Esophagus muscularis mucosa (tissue), 4 donors: ENCODE results near the gene HAND2. TPM values are rescaled to one million over a fixed set of nuclear protein-coding genes. Genes with fewer than 3 reads are reported as not detected.

Experiments
- DNase-seq: peaks from one replicate; pipeline ENCODE4 v3.0.0-alpha.2; 2017; ENCODE audit errors: extremely low spot score
- H3K27ac ChIP-seq, 4 donors: fragments of 200-600 bp; sonication (generic); replicated peaks in 1 of 4; 1 replicate in 3 of 4; 2 replicates in 1 of 4; pipeline ENCODE4 v1.5.1; 2016 to 2019; ENCODE audit warnings: mild to moderate bottlenecking in 1 of 4
- H3K27me3 ChIP-seq, 4 donors: fragments of 200-600 bp; sonication (generic); one replicate each; pipeline versions ENCODE4 v1.5.1 to v1.6.0; 2016 to 2019
- H3K36me3 ChIP-seq, 4 donors: fragments of 200-600 bp; sonication (generic); one replicate each; pipeline ENCODE4 v1.5.1; 2016 to 2019
- H3K4me1 ChIP-seq, 4 donors: fragments of 200-600 bp; sonication (generic); one replicate each; pipeline ENCODE4 v1.5.1; 2016 to 2019
- H3K4me3 ChIP-seq, 4 donors: fragments of 200-600 bp; sonication (generic); 1 replicate in 2 of 4; 2 replicates in 2 of 4; pipeline ENCODE4 v1.5.1; 2016 to 2019; ENCODE audit warnings: mild to moderate bottlenecking in 4 of 4, moderate library complexity in 1 of 4
- H3K9me3 ChIP-seq, 4 donors: fragments of 200-600 bp; sonication (generic); 1 replicate in 3 of 4; 2 replicates in 1 of 4; pipeline ENCODE4 v1.5.1; 2016 to 2019
- CTCF ChIP-seq, 3 experiments: fragments of 200-600 bp in 2 of 3; fragments of 450-650 bp in 1 of 3; sonication (generic) in 2 of 3; IDR thresholded peaks; one replicate each; pipeline ENCODE4 v1.5.1; 2017 to 2019; ENCODE audit warnings: antibody characterized with exemption in 3 of 3, mild to moderate bottlenecking in 2 of 3, moderate library complexity in 1 of 3
- EP300 ChIP-seq: sonication (generic); formaldehyde crosslinking; IDR thresholded peaks from one replicate; pipeline ENCODE4 v1.6.1; 2017; ENCODE audit warnings: antibody characterized with exemption
- POLR2A ChIP-seq: fragments of 450-650 bp; IDR thresholded peaks from one replicate; pipeline ENCODE4 v1.6.1; 2017; ENCODE audit warnings: antibody characterized with exemption, moderate library complexity, mild to moderate bottlenecking, low read depth
- POLR2AphosphoS5 ChIP-seq, 2 donors: sonication (generic); formaldehyde crosslinking; IDR thresholded peaks; one replicate each; pipeline ENCODE4 v1.6.1; 2017; ENCODE audit warnings: antibody characterized with exemption in 2 of 2
- WGBS: methylation state at CpG from one replicate; pipeline ENCODE4 v1.1.5; 2018; 5-methylcytosine and 5-hydroxymethylcytosine counted together
- intact Hi-C: fragments of 100-400 bp; cut with DNase I; formaldehyde crosslinking; loops from one replicate; pipeline ENCODE4 v1.15.1; 2023
- total RNA-seq, 4 donors: library from RNA; depleted of rRNA; stranded (reverse); fragments of >200 nt; gene quantifications; one replicate each; pipeline versions ENCODE4 v1.1.0 to v1.2.1, GENCODE V29; 2016

The HAND2 gene
- total RNA-seq, 4 donors from 2014 or later = 77.7 to 165 (median 138) TPM

- DNase-seq = no peak
- Histone ChIP-seq H3K4me1 (peaks cover 23 to 63% (median 53%) of the 10 kb centered on the region in 4 donors), H3K9me3 (no peaks in the 10 kb centered on the region), H3K27me3 (peaks cover 0 to 55% (median 0%) of the 10 kb centered on the region in 4 donors), H3K4me3 (no peak overlapping the region), H3K27ac (peak overlapping the region in 1 of 4 donors; percentile 83), H3K36me3 (no peaks in the 10 kb centered on the region)
- WGBS = 64% methylated on average over 27 of the region's 27 CpGs
- intact Hi-C loops = loop anchor here (5.0 to 10.0 kb wide), 4 partner anchors 240 to 650 kb away; no protein-coding TSS in a partner anchor
- TF ChIP-seq CTCF (IDR thresholded peaks at IDR 0.05) (no peak), POLR2A (no peak), POLR2AphosphoS5 (IDR thresholded peaks at IDR 0.05) (no peak), EP300 (no peak)
Observed at GRCh38 chr4:173507471-173508385, 22.3 kb downstream of the HAND2 start.

- H3K4me3 ChIP-seq = peak overlapping the region; percentile 10 to 41 (median 22)
- peaks cover 22 to 61% (median 53%) of the 10 kb centered on the region in 4 donors for H3K4me1 ChIP-seq
- no peak for DNase-seq
- H3K27me3 ChIP-seq = peaks cover 0 to 65% (median 0%) of the 10 kb centered on the region in 4 donors
- 82% methylated on average over 27 of the region's 35 CpGs for WGBS
- TF ChIP-seq CTCF (IDR thresholded peaks at IDR 0.05) (no peak), POLR2A (no peak), EP300 (no peak), POLR2AphosphoS5 (IDR thresholded peaks at IDR 0.05) (no peak)
- H3K27ac ChIP-seq = peak overlapping the region in 1 of 4 donors; percentile 34
- H3K9me3 ChIP-seq = no peaks in the 10 kb centered on the region
- intact Hi-C loops = loop anchor here (5.0 to 10.0 kb wide), 4 partner anchors 241 to 651 kb away; no protein-coding TSS in a partner anchor
- H3K36me3 ChIP-seq = no peaks in the 10 kb centered on the region
Observed at GRCh38 chr4:173506597-173507211, 23.3 kb downstream of the HAND2 start.

- no peaks in the 10 kb centered on the region for H3K9me3 ChIP-seq
- WGBS = 17% methylated on average over 9 of the region's 9 CpGs
- intact Hi-C loops = loop anchor here (5.0 to 10.0 kb wide), 4 partner anchors 241 to 651 kb away; no protein-coding TSS in a partner anchor
- H3K36me3 ChIP-seq = no peaks in the 10 kb centered on the region
- H3K27ac ChIP-seq = peak overlapping the region in 2 of 4 donors; percentile 34 to 43
- H3K4me3 ChIP-seq = peak overlapping the region in 2 of 4 donors; percentile 20 to 41
- H3K4me1 ChIP-seq = peaks cover 17 to 64% (median 57%) of the 10 kb centered on the region in 4 donors
- peak; percentile 92 for DNase-seq
- H3K27me3 ChIP-seq = peaks cover 0 to 69% (median 0%) of the 10 kb centered on the region in 4 donors
- TF ChIP-seq EP300 = no peak
- peak in 1 of 2 donors; percentile 27 for TF ChIP-seq POLR2AphosphoS5 (IDR thresholded peaks at IDR 0.05)
- no peak for TF ChIP-seq POLR2A
- peak; percentile 73 to 83 (median 82) for TF ChIP-seq CTCF (IDR thresholded peaks at IDR 0.05)
Observed at GRCh38 chr4:173505924-173506518, 24.0 kb downstream of the HAND2 start.

GRCh38 chr4:173504181-173504503, 25.9 kb downstream of the HAND2 start:
- H3K4me3 ChIP-seq = no peak overlapping the region
- WGBS = 28% methylated on average over 7 of the region's 7 CpGs
- H3K4me1 ChIP-seq = peaks cover 11 to 52% (median 43%) of the 10 kb centered on the region in 4 donors

More at GRCh38 chr4:173504181-173504503, 25.9 kb downstream of the HAND2 start:
- no peaks in the 10 kb centered on the region for H3K9me3 ChIP-seq
- H3K27me3 ChIP-seq = peaks cover 0 to 68% (median 0%) of the 10 kb centered on the region in 4 donors
- intact Hi-C loops = loop anchor here (10.0 kb wide), 1 partner anchor 621 kb away; no protein-coding TSS in a partner anchor
- DNase-seq = peak; percentile 89
- no peaks in the 10 kb centered on the region for H3K36me3 ChIP-seq
- TF ChIP-seq EP300 (no peak), CTCF (IDR thresholded peaks at IDR 0.05) (no peak), POLR2AphosphoS5 (IDR thresholded peaks at IDR 0.05) (no peak), POLR2A (no peak)
- H3K27ac ChIP-seq = no peak overlapping the region
